GM23338 (cell line): ENCODE measurements around the gene GNB1L. TPM values are rescaled to one million over a fixed set of nuclear protein-coding genes. Genes with fewer than 3 reads are reported as not detected.

Experiments used
- ATAC-seq: fragments of 200-7000 bp; cut with Tn5 transposase; 3 replicates; pipeline ENCODE4 v1.9.1; 2020
- DNase-seq: peaks from one replicate; pipeline ENCODE4 v3.0.0-alpha.2; 2015; ENCODE audit warnings: low spot score
- H2AFZ ChIP-seq: fragments of 200-600 bp; sonication (generic); 2 replicates; pipeline ENCODE4 v1.8.0; 2016; ENCODE audit warnings: antibody characterized with exemption, mild to moderate bottlenecking, moderate library complexity
- H3F3A ChIP-seq: fragments of 200-600 bp; sonication (generic); replicated peaks from 2 replicates; pipeline ENCODE4 v1.8.0; 2017; ENCODE audit warnings: antibody characterized with exemption, mixed run types, low read depth
- H3K27ac ChIP-seq: fragments of 200-600 bp; sonication (generic); 2 replicates; pipeline ENCODE4 v1.6.1; 2016; ENCODE audit warnings: low read depth
- H3K27me3 ChIP-seq: fragments of 200-600 bp; sonication (generic); 2 replicates; pipeline ENCODE4 v1.8.0; 2016; ENCODE audit warnings: mild to moderate bottlenecking, mixed run types, moderate library complexity; ENCODE audit not compliant: insufficient read depth
- H3K36me3 ChIP-seq: fragments of 200-600 bp; sonication (generic); 2 replicates; pipeline ENCODE4 v1.8.0; 2016; ENCODE audit warnings: mild to moderate bottlenecking; ENCODE audit not compliant: insufficient read depth
- H3K4me1 ChIP-seq: fragments of 200-600 bp; sonication (generic); 2 replicates; pipeline ENCODE4 v1.8.0; 2016; ENCODE audit warnings: mild to moderate bottlenecking, moderate library complexity; ENCODE audit not compliant: insufficient read depth
- H3K4me2 ChIP-seq: fragments of 200-600 bp; sonication (generic); 2 replicates; pipeline ENCODE4 v1.7.1; 2017; ENCODE audit warnings: mixed run types
- H3K4me3 ChIP-seq: fragments of 200-600 bp; sonication (generic); 2 replicates; pipeline ENCODE4 v1.6.1; 2016; ENCODE audit warnings: mixed run types
- H3K79me2 ChIP-seq: fragments of 200-600 bp; sonication (generic); replicated peaks from 2 replicates; pipeline ENCODE4 v1.8.0; 2017; ENCODE audit warnings: mild to moderate bottlenecking; ENCODE audit not compliant: insufficient read depth
- H3K9me2 ChIP-seq: fragments of 200-600 bp; sonication (generic); 2 replicates; pipeline ENCODE4 v1.8.0; 2017; ENCODE audit not compliant: insufficient read depth
- H4K20me1 ChIP-seq: fragments of 200-600 bp; sonication (generic); replicated peaks from 2 replicates; pipeline ENCODE4 v1.8.0; 2017; ENCODE audit warnings: mild to moderate bottlenecking; ENCODE audit not compliant: insufficient read depth
- H3K27ac Mint-ChIP-seq: 2 replicates; pipeline ENCODE4 v1.8.0; 2020; ENCODE audit warnings: inconsistent platforms, mild to moderate bottlenecking, moderate library complexity, mixed read lengths
- H3K27me3 Mint-ChIP-seq: 3 replicates; pipeline ENCODE4 v1.8.0; 2022; ENCODE audit warnings: low read depth, mild to moderate bottlenecking, moderate library complexity, mixed read lengths, inconsistent platforms; ENCODE audit not compliant: insufficient read depth, poor library complexity
- H3K36me3 Mint-ChIP-seq: 3 replicates; pipeline ENCODE4 v1.8.0; 2021; ENCODE audit warnings: low read depth, mild to moderate bottlenecking, inconsistent platforms, moderate library complexity, mixed read lengths
- H3K4me1 Mint-ChIP-seq: 3 replicates; pipeline ENCODE4 v1.8.0; 2020; ENCODE audit warnings: mild to moderate bottlenecking, inconsistent platforms, mixed read lengths
- H3K4me3 Mint-ChIP-seq: 3 replicates; pipeline ENCODE4 v1.8.0; 2021; ENCODE audit warnings: moderate library complexity, mild to moderate bottlenecking, inconsistent platforms, mixed read lengths
- H3K9me3 Mint-ChIP-seq: 3 replicates; pipeline ENCODE4 v1.8.0; 2020; ENCODE audit warnings: moderate library complexity, mild to moderate bottlenecking, inconsistent platforms, mixed read lengths
- EZH2 ChIP-seq: fragments of 200-600 bp; sonication (generic); IDR thresholded peaks from one replicate; pipeline ENCODE4 v1.8.0; 2017; ENCODE audit warnings: antibody characterized with exemption, mild to moderate bottlenecking, low read depth; ENCODE audit not compliant: unreplicated experiment
- JUNB ChIP-seq: IDR thresholded peaks from one replicate; pipeline ENCODE4 v1.6.1; 2016; ENCODE audit warnings: antibody characterized with exemption; ENCODE audit not compliant: unreplicated experiment
- NANOG ChIP-seq: IDR thresholded peaks from 2 replicates; pipeline ENCODE4 v1.6.1; 2016; ENCODE audit warnings: antibody characterized with exemption, borderline replicate concordance
- POLR2AphosphoS5 ChIP-seq: IDR thresholded peaks from 2 replicates; pipeline ENCODE4 v1.6.1; 2016; ENCODE audit warnings: antibody characterized with exemption, low read depth
- STAT1 ChIP-seq: IDR thresholded peaks from one replicate; pipeline ENCODE4 v1.6.1; 2016; ENCODE audit warnings: antibody characterized with exemption; ENCODE audit not compliant: unreplicated experiment
- ZNF331 ChIP-seq: fragments of 250-450 bp; sonication (Bioruptor Pico); IDR thresholded peaks from 2 replicates; pipeline ENCODE4 v1.5.0; 2020; ENCODE audit warnings: low read depth, mild to moderate bottlenecking, moderate library complexity
- ZNF462 ChIP-seq: fragments of 250-450 bp; sonication (Bioruptor Pico); IDR thresholded peaks from 2 replicates; pipeline ENCODE4 v1.5.0; 2020; ENCODE audit warnings: mild to moderate bottlenecking, moderate library complexity
- polyA plus RNA-seq: library from polyadenylated mRNA; unstranded; fragments of >200 nt; fragmentation: Nextera tagmentation; extraction: Ambion mirVana; gene quantifications from 2 replicates; pipeline ENCODE4 v1.2.1, GENCODE V29; 2016
- total RNA-seq: library from RNA; depleted of rRNA; stranded (reverse); fragments of >200 nt; shearing (Covaris generic); gene quantifications from 2 replicates; pipeline ENCODE4 v1.2.3, GENCODE V29; 2014
- TF ChIP-seq, protein P1 (sequence below), 2 experiments: fragments of 200-600 bp in 1 of 2; sonication (generic) in 1 of 2; conservative IDR thresholded peaks; 2 replicates each; pipeline versions ENCODE4 v1.5.1 to v1.6.1; 2016 to 2017; ENCODE audit warnings: antibody characterized with exemption in 2 of 2, low read depth in 2 of 2, mild to moderate bottlenecking in 2 of 2, moderate library complexity in 1 of 2
- TF ChIP-seq, protein P2 (sequence below): IDR thresholded peaks from 2 replicates; pipeline ENCODE4 v1.6.1; 2016; ENCODE audit warnings: antibody characterized with exemption

GNB1L gene
- total and polyA plus RNA-seq, 2 experiments from 2014 or later: 15.2 to 27.8 TPM

DNA sequence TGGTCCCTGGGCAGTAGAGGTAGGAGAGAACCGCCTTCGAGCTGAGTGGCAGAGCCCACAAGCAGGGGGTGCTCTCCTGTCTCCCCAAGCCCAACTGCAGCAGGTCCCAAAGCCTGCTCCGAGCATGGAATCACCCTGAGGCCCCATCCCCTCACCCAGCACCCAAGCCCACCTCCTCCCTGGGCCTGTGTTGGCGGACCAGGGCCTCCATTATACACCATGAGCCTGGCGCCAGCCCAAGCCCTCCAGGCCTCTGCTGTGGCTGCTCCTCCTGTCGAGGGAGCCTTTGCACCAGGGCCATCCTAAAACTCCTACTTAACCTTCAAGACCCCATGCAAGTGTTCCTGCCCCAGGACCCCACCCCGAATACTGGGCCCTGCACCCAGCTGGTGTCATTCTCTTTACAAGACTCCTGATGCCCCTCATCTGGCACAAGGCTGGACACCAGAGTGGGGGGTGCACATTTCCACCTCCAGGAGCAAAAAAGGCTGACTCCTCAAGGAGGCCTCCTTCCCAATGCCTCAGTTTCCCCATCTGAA, 114.7 kb downstream of the GNB1L start:
- Histone ChIP-seq H3F3A (no peaks in the 10 kb centered on the region), H3K36me3 (no peaks in the 10 kb centered on the region), H3K9me2 (no peaks in the 10 kb centered on the region), H3K79me2 (no peaks in the 10 kb centered on the region), H3K27me3 (no peaks in the 10 kb centered on the region), H3K4me1 (no peaks in the 10 kb centered on the region), H3K4me3 (no peak overlapping the region), H3K27ac (no peak overlapping the region), H4K20me1 (no peaks in the 10 kb centered on the region), H2AFZ (no peak overlapping the region), H3K4me2 (no peak overlapping the region)
- H3K9me3 Mint-ChIP-seq: no peaks in the 10 kb centered on the region
- H3K27ac Mint-ChIP-seq: no peak overlapping the region
- no peaks in the 10 kb centered on the region for H3K36me3 Mint-ChIP-seq
- DNase-seq (no peak), ATAC-seq (no peak)
- H3K4me1 Mint-ChIP-seq: peaks cover 9% of the 10 kb centered on the region
- TF ChIP-seq, protein P1, sequence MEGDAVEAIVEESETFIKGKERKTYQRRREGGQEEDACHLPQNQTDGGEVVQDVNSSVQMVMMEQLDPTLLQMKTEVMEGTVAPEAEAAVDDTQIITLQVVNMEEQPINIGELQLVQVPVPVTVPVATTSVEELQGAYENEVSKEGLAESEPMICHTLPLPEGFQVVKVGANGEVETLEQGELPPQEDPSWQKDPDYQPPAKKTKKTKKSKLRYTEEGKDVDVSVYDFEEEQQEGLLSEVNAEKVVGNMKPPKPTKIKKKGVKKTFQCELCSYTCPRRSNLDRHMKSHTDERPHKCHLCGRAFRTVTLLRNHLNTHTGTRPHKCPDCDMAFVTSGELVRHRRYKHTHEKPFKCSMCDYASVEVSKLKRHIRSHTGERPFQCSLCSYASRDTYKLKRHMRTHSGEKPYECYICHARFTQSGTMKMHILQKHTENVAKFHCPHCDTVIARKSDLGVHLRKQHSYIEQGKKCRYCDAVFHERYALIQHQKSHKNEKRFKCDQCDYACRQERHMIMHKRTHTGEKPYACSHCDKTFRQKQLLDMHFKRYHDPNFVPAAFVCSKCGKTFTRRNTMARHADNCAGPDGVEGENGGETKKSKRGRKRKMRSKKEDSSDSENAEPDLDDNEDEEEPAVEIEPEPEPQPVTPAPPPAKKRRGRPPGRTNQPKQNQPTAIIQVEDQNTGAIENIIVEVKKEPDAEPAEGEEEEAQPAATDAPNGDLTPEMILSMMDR (conservative IDR thresholded peaks at IDR 0.05; ENCODE audit: low read depth in 2 of 2): 0 out of 4 replicates have a peak, but pooled peaks of 1 of the 2 experiments have one; percentile 8
- TF ChIP-seq JUNB: no peak
- H3K27me3 Mint-ChIP-seq: peaks cover 8% of the 10 kb centered on the region
- H3K4me3 Mint-ChIP-seq: no peak overlapping the region

DNA sequence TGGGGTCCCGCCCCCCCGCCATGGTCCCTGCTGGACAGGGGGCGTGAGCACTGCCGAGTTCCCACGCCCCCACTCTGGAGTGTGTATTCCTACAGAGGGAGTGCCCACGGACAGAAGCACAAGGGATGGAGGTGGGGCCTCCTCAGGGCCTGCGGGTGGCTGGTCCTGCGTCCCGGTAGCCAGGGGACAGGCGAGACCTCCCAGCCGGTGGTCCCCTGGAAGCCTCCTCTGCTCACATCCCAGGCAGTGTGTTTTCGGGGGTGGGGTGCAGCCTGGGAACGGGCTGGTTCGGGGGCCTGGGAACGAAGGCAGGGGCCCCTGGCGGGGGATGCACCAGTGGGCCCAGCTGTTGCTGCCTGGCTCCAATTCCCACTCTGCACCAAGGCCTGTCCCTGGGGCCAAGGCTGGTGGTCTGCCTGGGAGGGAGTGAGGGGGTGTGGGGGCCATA, 115.2 kb downstream of the GNB1L start:
- Mint-ChIP-seq H3K4me1 (peaks cover 6% of the 10 kb centered on the region), H3K9me3 (no peaks in the 10 kb centered on the region), H3K36me3 (no peaks in the 10 kb centered on the region), H3K4me3 (no peak overlapping the region), H3K27ac (no peak overlapping the region), H3K27me3 (peaks cover 8% of the 10 kb centered on the region)
- Histone ChIP-seq H3K27me3 (no peaks in the 10 kb centered on the region), H3K4me2 (no peak overlapping the region), H3K4me1 (no peaks in the 10 kb centered on the region), H3K27ac (no peak overlapping the region), H3F3A (no peaks in the 10 kb centered on the region), H4K20me1 (no peaks in the 10 kb centered on the region), H3K79me2 (no peaks in the 10 kb centered on the region), H3K4me3 (no peak overlapping the region), H2AFZ (no peak overlapping the region), H3K9me2 (no peaks in the 10 kb centered on the region), H3K36me3 (no peaks in the 10 kb centered on the region)
- ATAC-seq: no peak
- DNase-seq: no peak
- TF ChIP-seq EZH2 (no peak), POLR2AphosphoS5 (no peak), NANOG (no peak), ZNF331 (no peak), ZNF462 (CRISPR knock-in tag) (no peak), STAT1 (no peak)
- TF ChIP-seq, protein P2, sequence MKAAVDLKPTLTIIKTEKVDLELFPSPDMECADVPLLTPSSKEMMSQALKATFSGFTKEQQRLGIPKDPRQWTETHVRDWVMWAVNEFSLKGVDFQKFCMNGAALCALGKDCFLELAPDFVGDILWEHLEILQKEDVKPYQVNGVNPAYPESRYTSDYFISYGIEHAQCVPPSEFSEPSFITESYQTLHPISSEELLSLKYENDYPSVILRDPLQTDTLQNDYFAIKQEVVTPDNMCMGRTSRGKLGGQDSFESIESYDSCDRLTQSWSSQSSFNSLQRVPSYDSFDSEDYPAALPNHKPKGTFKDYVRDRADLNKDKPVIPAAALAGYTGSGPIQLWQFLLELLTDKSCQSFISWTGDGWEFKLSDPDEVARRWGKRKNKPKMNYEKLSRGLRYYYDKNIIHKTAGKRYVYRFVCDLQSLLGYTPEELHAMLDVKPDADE: no peak
